Peyer's patch (tissue), 4 donors: ENCODE measurements around the gene CWH43.

Experiments used
- CTCF ChIP-seq, 6 experiments: fragments of 450-650 bp in 4 of 6; fragments of 200-600 bp in 2 of 6; sonication (generic) in 1 of 6; IDR thresholded peaks; one replicate each; pipeline ENCODE4 v1.5.1; 2017 to 2019; ENCODE audit warnings: antibody characterized with exemption in 6 of 6, mild to moderate bottlenecking in 3 of 6, moderate library complexity in 1 of 6
- POLR2A ChIP-seq, 2 donors: fragments of 450-650 bp; IDR thresholded peaks; one replicate each; pipeline ENCODE4 v1.5.1; 2017; ENCODE audit warnings: antibody characterized with exemption in 2 of 2, mild to moderate bottlenecking in 2 of 2, moderate library complexity in 2 of 2

GRCh38 chr4:48970471-48970921 is 15.6 kb upstream of the CWH43 start:
- no peak for TF ChIP-seq CTCF (IDR thresholded peaks at IDR 0.05)
- TF ChIP-seq POLR2A (IDR thresholded peaks at IDR 0.05), result no peak
